Measurements from ENCODE around the gene PRKN.

DNA sequence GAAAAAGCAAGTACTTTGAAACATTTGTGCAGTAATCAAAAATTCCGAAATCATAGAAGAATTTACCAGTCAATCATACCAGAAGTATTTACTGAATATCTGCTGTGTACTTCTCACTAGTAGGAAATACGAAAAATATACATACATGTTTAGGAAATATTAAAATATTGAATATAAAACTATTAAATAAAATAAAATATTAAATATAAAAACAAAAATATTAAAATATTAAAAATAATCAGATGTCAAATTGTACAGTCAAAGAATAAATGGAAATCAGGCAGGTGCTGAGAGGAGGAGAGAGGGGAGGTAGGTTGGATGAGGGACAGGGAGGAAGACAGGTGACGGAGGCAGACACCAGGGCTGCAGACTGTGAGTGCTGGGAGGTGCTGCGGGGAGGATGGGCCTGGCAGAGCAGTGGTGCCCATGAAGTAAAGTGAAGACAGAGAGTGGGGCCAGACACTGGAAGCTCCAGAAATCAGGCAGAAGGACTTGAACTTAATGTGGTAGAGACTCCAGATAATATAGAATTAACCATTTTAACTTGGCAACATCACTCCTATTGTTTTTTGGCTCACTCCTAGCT lies 55.9 kb downstream of the PRKN start:
- no peak for TF ChIP-seq CTCF (conservative IDR thresholded peaks at IDR 0.05; ENCODE audit: low read depth, low read length)
- TF ChIP-seq EZH2 (IDR thresholded peaks at IDR 0.05; ENCODE audit: borderline replicate concordance, low read depth, low read length, poor library complexity, severe bottlenecking): no peak

All from A673 (cell line).